SK-N-SH treated with all-trans-retinoic acid at 6 μM for 48 hours (cell line): ENCODE measurements around the gene LAMA2.

ENCODE experiments used
- TCF4 ChIP-seq: fragments of 250-450 bp; sonication (Bioruptor Pico); IDR thresholded peaks from 2 replicates; pipeline ENCODE4 v1.8.0; 2021; ENCODE audit warnings: mild to moderate bottlenecking, moderate library complexity, borderline replicate concordance
- TSHZ2 ChIP-seq: fragments of 250-450 bp; sonication (Bioruptor Pico); IDR thresholded peaks from 2 replicates; pipeline ENCODE4 v1.5.0; 2020; ENCODE audit warnings: mild to moderate bottlenecking, moderate library complexity
- ZNF70 ChIP-seq: fragments of 450-650 bp; formaldehyde crosslinking; IDR thresholded peaks from 2 replicates; pipeline ENCODE4 v1.5.0; 2020; ENCODE audit warnings: mild to moderate bottlenecking, moderate library complexity

GRCh38 chr6:128918886-128919285 is 35.9 kb downstream of the LAMA2 start:
- TF ChIP-seq ZNF70 (no peak), TSHZ2 (CRISPR knock-in tag) (no peak), TCF4 (CRISPR knock-in tag) (no peak)
